GM08714 (cell line): Measurements from ENCODE around the gene ZNF619.

Source experiments
- H3K4me3 ChIP-seq: fragments of 200-500 bp; sonication (Bioruptor generic); 2 replicates; pipeline ENCODE4 v1.5.1; 2014; ENCODE audit warnings: mild to moderate bottlenecking, low read length, inconsistent platforms
- ZNF274 ChIP-seq: IDR thresholded peaks from 2 replicates; pipeline ENCODE4 v1.6.1; 2012; ENCODE audit warnings: mild to moderate bottlenecking, low read depth, low read length

ZNF619 gene

DNA sequence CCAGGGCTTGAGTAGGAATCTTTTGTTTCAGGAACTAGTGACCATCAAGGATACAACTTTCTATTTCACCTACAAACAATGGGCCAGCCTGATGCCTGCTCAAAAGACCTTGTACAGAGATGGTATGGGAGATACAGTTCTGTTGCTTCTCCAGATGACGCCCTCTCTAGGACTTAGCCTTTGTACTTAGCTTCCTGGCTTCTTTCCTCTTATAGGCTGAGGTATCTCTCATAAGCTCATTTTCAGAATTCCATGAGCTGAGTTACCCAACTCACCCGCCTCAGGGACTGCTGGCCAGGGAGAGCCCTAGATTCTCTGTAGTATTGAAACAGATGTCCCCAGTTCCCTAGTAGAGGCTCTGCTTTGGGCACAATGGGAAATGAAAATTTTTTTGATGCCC is 20.4 kb downstream of the ZNF619 start:
- no peak for TF ChIP-seq ZNF274

GRCh38 chr3:40499952-40500351 is 23.0 kb downstream of the ZNF619 start:
- H3K4me3 ChIP-seq = no peak overlapping the region
- no peak for TF ChIP-seq ZNF274

More for the DNA sequence above, 20.4 kb downstream of the ZNF619 start:
- no peak overlapping the region for H3K4me3 ChIP-seq

GRCh38 chr3:40502034-40502433 is 25.1 kb downstream of the ZNF619 start:
- no peak overlapping the region for H3K4me3 ChIP-seq
- no peak for TF ChIP-seq ZNF274

GRCh38 chr3:40504636-40505430 is 27.9 kb downstream of the ZNF619 start:
- no peak overlapping the region for H3K4me3 ChIP-seq
- TF ChIP-seq ZNF274 = no peak

DNA sequence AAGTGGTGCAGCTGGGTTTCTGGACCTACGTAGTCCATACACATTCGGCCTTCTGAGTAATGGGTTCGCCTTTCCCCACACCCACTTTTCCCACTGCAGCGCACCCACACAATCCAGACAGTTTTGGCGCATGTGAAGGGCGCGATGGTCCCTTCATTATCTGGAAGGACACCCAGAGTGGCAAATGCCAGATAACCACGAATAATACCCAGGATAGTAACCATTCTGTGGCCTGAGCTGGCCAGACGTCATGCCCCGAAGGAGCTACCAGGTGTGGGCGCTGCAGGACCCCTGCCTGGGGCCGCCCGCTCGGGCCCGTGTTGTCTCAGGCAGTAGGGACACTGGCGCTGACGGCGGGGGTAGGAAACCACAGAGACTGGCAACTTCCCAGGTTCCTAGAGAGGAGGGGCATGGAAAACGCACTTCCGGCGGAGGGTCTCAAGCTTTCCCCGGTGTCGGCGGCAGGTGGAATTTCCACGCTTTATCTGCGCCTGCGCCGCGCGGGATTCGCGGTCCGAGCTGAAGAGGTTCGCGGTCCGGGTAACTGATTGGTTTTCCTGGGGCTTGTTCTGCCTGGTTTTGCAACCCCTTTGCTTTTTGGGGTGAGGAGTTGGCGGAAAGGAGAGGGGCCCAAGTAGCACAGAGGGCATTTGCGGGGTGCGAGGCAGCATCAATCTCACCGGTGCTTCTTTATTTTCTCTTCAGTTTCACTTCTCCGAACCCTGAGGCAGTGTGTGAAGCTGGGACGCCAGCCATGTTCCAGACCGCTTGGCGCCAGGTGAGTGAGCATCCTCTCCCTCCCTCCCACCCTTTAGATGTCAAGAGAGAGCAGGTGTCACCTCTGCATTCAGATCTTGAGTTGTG is 28.9 kb downstream of the ZNF619 start, which contains the start of gene ZNF620:
ZNF620 (plus strand) TSS at position 441 of the 864 bp plus-strand sequence; CDS start at position 755, 314 bp downstream.
- peak within 1 kb of the TSS; percentile 62 for H3K4me3 ChIP-seq
- no peak for TF ChIP-seq ZNF274

- no peak overlapping the region for H3K4me3 ChIP-seq
- no peak for TF ChIP-seq ZNF274
These were observed 34.3 kb downstream of the ZNF619 start for GRCh38 chr3:40511031-40511718.

- H3K4me3 ChIP-seq = no peak overlapping the region
- no peak for TF ChIP-seq ZNF274
These were observed 39.3 kb downstream of the ZNF619 start for GRCh38 chr3:40516201-40516600.

- TF ChIP-seq ZNF274 = no peak
These were observed 41.1 kb downstream of the ZNF619 start for GRCh38 chr3:40518067-40518466.

GRCh38 chr3:40518848-40519247 is 41.9 kb downstream of the ZNF619 start:
- no peak overlapping the region for H3K4me3 ChIP-seq
- no peak for TF ChIP-seq ZNF274

More at GRCh38 chr3:40518067-40518466, 41.1 kb downstream of the ZNF619 start:
- H3K4me3 ChIP-seq = no peak overlapping the region

DNA sequence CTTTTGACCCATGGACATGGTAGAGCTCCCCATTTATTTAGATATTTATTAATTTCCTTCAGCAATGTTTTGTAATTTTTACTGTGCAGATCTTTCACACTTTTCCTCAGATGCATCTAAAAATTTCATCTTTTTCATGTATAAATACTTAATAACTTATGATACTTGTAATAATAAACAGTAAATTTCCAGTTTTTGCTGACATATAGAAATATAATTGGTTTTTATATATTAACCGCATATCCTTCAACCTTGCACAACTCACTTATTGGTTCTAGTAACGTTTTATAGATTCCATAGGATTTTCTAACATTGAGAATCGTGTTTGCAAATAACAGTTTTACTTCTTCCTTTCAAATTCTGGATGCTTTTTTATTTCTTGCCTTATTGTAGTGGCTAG is 44.3 kb downstream of the ZNF619 start:
- no peak for TF ChIP-seq ZNF274
- H3K4me3 ChIP-seq = no peak overlapping the region

DNA sequence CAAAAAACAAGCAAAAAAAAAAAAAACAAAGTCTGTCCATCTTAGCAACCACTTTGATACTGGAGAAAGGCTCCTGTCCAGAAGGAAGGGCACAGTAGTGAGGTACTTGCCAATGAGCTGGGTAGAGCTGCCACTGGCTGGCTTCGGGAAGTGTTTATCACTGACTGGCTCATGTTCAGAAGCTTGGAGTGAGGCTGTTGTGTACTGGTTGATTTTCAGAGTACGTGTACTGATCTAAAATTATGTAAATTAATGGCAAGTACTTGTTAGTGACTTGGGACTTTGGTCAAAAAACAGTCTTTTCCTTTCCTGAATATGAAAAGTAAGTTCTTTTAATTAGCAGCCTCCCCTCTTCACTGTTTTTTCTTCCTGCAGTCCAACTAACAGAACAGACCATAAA is 46.9 kb downstream of the ZNF619 start:
- H3K4me3 ChIP-seq = no peak overlapping the region

DNA sequence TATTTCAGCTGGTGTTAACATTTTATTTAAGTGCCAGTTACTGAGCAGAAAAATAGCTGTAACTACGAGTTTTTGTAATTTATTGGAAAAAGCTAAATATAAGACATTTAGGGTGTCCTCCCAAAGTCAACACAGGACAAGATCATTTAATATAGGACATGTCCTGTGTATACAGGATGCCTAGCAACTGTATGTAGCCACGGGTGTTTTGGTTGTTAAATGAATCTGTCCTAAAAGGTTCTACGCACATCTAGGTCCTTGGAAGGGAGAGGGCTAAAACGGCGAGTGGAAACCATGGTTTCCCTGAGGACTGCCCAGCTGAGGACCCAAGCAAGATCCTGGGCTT is 47.3 kb downstream of the ZNF619 start:
- H3K4me3 ChIP-seq = peak overlapping the region; percentile 90; the same call in 1 of the 2 replicates
- TF ChIP-seq ZNF274 = no peak

More for the DNA sequence above, 46.9 kb downstream of the ZNF619 start:
- no peak for TF ChIP-seq ZNF274

DNA sequence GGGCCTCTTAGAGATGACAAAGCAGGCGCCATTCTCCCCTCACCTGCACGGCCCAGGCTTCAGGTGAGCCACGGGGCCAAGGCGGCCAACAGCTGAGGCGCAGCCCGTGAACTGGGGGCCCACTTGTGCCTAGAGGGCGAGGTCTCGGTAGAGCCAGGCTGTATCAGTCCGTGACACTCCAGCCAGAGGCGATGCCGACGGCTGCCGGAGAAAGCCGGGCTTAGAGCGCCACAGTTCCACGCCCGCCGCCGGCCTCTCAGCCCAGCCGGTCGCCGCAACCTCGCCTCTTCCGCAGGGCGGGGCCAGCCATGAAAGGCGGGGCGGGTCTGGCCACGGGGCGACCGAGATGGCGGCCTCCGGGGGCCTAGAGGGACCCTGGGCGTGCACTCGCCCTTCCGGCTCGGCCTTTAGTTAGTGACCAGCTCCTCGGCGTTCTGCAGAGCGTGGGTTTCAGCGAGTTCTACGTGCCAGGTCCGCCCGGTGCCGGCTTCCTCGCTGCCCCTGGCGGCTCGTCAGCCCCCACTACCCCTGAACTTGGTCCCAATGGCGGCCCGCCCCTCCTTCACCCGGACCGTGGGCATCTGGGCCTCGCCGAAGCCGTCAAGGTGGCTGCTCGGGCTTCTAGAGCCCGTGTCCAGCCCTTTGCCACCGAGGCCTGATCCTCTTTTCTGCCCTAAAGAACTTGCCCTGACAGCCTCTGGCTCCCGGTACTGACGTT is 47.8 kb downstream of the ZNF619 start, which contains the start of gene ZNF621:
ZNF621 (plus strand) TSS at position 393 of the 718 bp plus-strand sequence. CDS start 881 bp downstream, outside the sequence.
- H3K4me3 ChIP-seq = peak within 1 kb of the TSS; percentile 90
- TF ChIP-seq ZNF274 = no peak

- TF ChIP-seq ZNF274 = no peak
- no peak overlapping the region for H3K4me3 ChIP-seq
These were observed 51.5 kb downstream of the ZNF619 start for GRCh38 chr3:40528426-40528825.
